Erythroblast (primary cell): ENCODE measurements around the gene IGFBP1.

ENCODE experiments used
- GATA1 ChIP-seq: IDR thresholded peaks from 2 replicates; pipeline ENCODE4 v1.6.1; 2011; ENCODE audit warnings: low read depth, mild to moderate bottlenecking, control low read depth, low read length, moderate library complexity
- POLR2A ChIP-seq: IDR thresholded peaks from 2 replicates; pipeline ENCODE4 v1.6.1; 2011; ENCODE audit warnings: mild to moderate bottlenecking, low read length

DNA sequence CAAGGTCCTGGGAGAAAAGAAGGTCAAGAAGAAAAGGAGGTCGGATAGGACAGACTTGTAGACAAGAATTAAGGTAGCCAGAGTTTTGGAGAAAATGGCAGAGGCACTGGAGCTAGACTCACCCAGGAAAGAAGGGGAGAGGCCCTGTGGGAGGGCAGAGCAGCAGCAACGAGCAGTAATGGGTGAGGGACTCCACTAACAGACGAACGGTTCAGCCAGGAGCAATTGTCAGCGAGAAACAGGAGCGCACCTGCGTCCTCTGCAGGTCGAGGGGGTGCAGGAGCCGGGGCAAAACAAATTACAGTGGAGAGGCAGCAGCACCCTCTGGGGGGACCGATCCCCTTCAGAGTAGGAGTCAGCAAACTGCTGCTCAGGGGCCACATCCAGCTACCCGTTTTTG, 51.3 kb downstream of the IGFBP1 start:
- TF ChIP-seq POLR2A (no peak), GATA1 (no peak)
